PC-9 (cell line): ENCODE data around the gene CST11.

ENCODE experiments used
- CTCF ChIP-seq: fragments of 200-600 bp; sonication (generic); conservative IDR thresholded peaks from 2 replicates; pipeline ENCODE4 v1.6.1; 2017; ENCODE audit warnings: mixed run types, antibody characterized with exemption, mild to moderate bottlenecking, moderate library complexity
- EZH2 ChIP-seq: fragments of 200-600 bp; sonication (generic); IDR thresholded peaks from 2 replicates; pipeline ENCODE4 v1.8.0; 2017; ENCODE audit warnings: antibody characterized with exemption, low read depth

DNA sequence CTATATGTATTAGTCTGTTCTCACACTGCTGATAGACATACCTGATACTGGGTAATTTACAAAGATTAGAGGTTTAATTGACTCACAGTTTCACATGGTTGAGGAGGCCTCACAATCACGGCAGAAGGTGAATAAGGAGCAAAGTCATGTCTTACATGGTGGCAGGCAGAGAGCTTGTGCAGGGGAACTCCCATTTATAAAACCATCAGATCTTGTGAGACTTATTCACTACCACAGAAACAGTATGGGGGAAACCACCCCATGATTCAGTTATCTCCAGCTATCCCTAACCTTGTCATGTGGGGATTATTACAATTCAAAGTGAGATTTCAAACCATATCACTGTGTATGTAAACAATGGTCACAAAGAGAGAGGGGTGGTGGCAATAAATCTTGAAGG lies 44.9 kb upstream of the CST11 start:
- no peak for TF ChIP-seq EZH2
- no peak for TF ChIP-seq CTCF
